ENCODE measurements around the gene NELFB.

The NELFB gene

GRCh38 chr9:137266585-137267453 is 11.7 kb downstream of the NELFB start:
- Histone ChIP-seq H3K4me3 (ENCODE audit: low read depth in 1 of 2, low read length in 1 of 2) (no peak overlapping the region), H3K4me1 (ENCODE audit: control insufficient read depth in 1 of 2, insufficient read depth in 1 of 2, low read depth in 1 of 2, low read length in 1 of 2) (no peaks in the 10 kb centered on the region), H3K36me3 (peaks cover 80% of the 10 kb centered on the region), H3K9me3 (no peaks in the 10 kb centered on the region), H3K27me3 (no peaks in the 10 kb centered on the region), H3K27ac (no peak overlapping the region)
- TF ChIP-seq, protein P1, sequence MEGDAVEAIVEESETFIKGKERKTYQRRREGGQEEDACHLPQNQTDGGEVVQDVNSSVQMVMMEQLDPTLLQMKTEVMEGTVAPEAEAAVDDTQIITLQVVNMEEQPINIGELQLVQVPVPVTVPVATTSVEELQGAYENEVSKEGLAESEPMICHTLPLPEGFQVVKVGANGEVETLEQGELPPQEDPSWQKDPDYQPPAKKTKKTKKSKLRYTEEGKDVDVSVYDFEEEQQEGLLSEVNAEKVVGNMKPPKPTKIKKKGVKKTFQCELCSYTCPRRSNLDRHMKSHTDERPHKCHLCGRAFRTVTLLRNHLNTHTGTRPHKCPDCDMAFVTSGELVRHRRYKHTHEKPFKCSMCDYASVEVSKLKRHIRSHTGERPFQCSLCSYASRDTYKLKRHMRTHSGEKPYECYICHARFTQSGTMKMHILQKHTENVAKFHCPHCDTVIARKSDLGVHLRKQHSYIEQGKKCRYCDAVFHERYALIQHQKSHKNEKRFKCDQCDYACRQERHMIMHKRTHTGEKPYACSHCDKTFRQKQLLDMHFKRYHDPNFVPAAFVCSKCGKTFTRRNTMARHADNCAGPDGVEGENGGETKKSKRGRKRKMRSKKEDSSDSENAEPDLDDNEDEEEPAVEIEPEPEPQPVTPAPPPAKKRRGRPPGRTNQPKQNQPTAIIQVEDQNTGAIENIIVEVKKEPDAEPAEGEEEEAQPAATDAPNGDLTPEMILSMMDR (IDR thresholded peaks at IDR 0.05) = no peak

DNA sequence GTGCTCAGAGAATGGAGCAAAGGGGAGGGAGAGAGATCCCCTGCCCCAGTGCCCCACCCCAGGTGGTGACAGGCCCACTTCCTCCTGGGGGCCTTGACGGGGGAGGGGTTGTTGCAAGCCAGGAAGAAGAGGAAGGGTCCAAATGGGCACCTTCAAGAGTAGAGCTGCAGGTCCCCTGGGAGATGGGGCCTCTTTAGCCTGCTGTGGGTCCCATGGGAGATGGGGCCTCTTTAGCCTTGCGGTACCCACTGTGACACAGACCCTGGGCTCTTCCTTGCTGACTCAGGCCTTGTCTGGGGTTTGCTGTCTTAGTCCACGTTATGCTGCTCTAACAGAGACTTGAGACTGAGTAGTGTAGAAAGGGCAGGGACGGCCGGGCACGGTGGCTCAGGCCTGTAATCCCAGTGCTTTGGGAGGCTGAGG is 12.8 kb downstream of the NELFB start:
- Histone ChIP-seq H3K4me3 (ENCODE audit: low read depth in 1 of 2, low read length in 1 of 2) (no peak overlapping the region), H3K27ac (no peak overlapping the region), H3K9me3 (no peaks in the 10 kb centered on the region), H3K36me3 (peaks cover 89% of the 10 kb centered on the region), H3K4me1 (ENCODE audit: control insufficient read depth in 1 of 2, insufficient read depth in 1 of 2, low read depth in 1 of 2, low read length in 1 of 2) (no peaks in the 10 kb centered on the region), H3K27me3 (no peaks in the 10 kb centered on the region)
- TF ChIP-seq, protein P1 (IDR thresholded peaks at IDR 0.05) = no peak

DNA sequence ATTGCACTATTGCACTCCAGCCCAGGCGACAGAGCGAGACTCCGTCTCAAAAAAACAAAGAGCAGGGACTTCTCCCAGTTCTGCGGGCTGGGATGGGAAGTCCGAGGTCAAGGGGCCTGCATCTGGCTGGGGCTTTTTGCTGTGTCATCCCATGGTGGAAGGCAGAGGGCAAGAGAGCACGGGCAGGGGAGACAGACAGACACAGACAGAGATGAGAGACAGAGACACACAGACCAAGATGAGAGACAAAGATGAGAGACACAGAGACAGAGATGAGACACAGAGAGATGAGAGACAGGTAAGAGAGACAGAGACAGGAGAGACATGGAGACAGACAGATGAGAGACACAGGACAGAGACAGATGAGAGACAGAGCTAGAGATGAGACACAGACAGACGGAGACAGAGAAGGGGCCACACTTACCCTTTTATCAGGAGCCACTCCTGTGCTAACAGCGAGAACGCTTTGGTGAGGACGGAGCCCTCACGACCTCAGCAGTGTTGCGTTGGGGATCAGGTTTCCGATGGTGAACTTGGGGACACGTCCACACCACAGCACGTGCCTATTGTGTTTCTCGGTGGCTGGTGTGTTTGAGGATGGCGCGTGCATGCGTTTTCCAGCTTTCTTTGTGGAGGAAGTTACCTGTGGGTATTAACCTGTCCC is 13.5 kb downstream of the NELFB start:
- H3K9me3 ChIP-seq = no peaks in the 10 kb centered on the region
- TF ChIP-seq, protein P1 (IDR thresholded peaks at IDR 0.05) = no peak
- H3K36me3 ChIP-seq = peaks cover 90% of the 10 kb centered on the region
- H3K27ac ChIP-seq = no peak overlapping the region
- no peaks in the 10 kb centered on the region for H3K4me1 ChIP-seq (ENCODE audit: control insufficient read depth in 1 of 2, insufficient read depth in 1 of 2, low read depth in 1 of 2, low read length in 1 of 2)
- H3K27me3 ChIP-seq = no peaks in the 10 kb centered on the region
- no peak overlapping the region for H3K4me3 ChIP-seq (ENCODE audit: low read depth in 1 of 2, low read length in 1 of 2)

GRCh38 chr9:137269231-137269772 is 14.2 kb downstream of the NELFB start:
- Histone ChIP-seq H3K27ac (no peak overlapping the region), H3K27me3 (no peaks in the 10 kb centered on the region), H3K4me1 (ENCODE audit: control insufficient read depth in 1 of 2, insufficient read depth in 1 of 2, low read depth in 1 of 2, low read length in 1 of 2) (no peaks in the 10 kb centered on the region), H3K4me3 (ENCODE audit: low read depth in 1 of 2, low read length in 1 of 2) (no peak overlapping the region), H3K36me3 (peaks cover 90% of the 10 kb centered on the region), H3K9me3 (no peaks in the 10 kb centered on the region)
- TF ChIP-seq, protein P1 (IDR thresholded peaks at IDR 0.05) = no peak

DNA sequence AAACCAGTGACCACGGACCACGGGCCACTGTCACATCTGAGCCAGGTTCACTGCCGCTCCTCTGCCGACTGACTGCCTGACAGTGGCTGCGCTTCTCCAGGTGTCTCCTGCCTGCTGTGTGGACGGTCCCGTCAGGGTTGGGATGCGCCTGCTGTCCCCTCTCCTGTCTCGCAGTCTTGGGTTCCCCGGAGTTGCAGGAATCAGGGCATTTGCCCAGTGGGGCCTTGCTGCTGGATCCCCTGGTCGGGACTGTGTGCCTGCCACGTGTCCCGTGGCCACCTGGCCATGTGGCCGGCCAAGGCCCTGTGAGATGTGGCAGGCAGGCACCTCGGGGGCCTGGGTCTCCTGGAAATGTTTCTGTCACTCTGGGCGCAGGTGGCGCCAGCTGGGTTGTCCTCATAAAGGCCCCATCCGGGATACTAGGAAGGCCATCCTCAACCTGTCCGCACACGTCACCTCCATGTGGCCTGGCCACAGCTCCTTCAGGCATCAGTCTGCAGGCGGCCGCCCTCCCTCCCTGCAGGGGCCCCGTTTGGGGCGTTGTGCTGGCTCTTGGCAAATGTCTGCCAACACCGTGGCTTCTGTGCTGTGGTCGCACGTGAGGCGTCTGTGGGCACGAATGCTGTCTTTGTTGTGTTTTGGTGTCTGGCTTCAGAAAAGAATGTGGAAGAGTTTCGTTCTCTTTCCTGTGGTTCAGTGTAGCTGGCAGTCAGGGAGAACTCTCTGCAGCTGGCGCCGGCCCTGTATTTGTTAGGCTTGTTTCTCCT is 16.0 kb downstream of the NELFB start:
- TF ChIP-seq, protein P1 (IDR thresholded peaks at IDR 0.05) = no peak
- Histone ChIP-seq H3K9me3 (no peaks in the 10 kb centered on the region), H3K27me3 (no peaks in the 10 kb centered on the region), H3K4me3 (ENCODE audit: low read depth in 1 of 2, low read length in 1 of 2) (no peak overlapping the region), H3K4me1 (ENCODE audit: control insufficient read depth in 1 of 2, insufficient read depth in 1 of 2, low read depth in 1 of 2, low read length in 1 of 2) (no peaks in the 10 kb centered on the region), H3K27ac (no peak overlapping the region), H3K36me3 (peaks cover 78% of the 10 kb centered on the region)
